GM10266 (cell line): ENCODE data around the gene AIPL1.

ENCODE experiments used
- DNase-seq: peaks from one replicate; pipeline ENCODE4 v3.0.0; 2012; ENCODE audit errors: extremely low spot score
- TF ChIP-seq, protein P1 (sequence below): IDR thresholded peaks from 2 replicates; pipeline ENCODE4 v1.5.1; 2012; ENCODE audit warnings: mild to moderate bottlenecking, low read depth; ENCODE audit not compliant: control insufficient read depth, insufficient read depth; ENCODE audit errors: missing control alignments

AIPL1 gene

GRCh38 chr17:6387442-6387841 is 47.5 kb downstream of the AIPL1 start:
- TF ChIP-seq, protein P1, sequence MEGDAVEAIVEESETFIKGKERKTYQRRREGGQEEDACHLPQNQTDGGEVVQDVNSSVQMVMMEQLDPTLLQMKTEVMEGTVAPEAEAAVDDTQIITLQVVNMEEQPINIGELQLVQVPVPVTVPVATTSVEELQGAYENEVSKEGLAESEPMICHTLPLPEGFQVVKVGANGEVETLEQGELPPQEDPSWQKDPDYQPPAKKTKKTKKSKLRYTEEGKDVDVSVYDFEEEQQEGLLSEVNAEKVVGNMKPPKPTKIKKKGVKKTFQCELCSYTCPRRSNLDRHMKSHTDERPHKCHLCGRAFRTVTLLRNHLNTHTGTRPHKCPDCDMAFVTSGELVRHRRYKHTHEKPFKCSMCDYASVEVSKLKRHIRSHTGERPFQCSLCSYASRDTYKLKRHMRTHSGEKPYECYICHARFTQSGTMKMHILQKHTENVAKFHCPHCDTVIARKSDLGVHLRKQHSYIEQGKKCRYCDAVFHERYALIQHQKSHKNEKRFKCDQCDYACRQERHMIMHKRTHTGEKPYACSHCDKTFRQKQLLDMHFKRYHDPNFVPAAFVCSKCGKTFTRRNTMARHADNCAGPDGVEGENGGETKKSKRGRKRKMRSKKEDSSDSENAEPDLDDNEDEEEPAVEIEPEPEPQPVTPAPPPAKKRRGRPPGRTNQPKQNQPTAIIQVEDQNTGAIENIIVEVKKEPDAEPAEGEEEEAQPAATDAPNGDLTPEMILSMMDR: no peak
- no peak for DNase-seq

- TF ChIP-seq, protein P1: no peak
- no peak for DNase-seq
Observed at GRCh38 chr17:6386041-6386630, 48.8 kb downstream of the AIPL1 start.

DNA sequence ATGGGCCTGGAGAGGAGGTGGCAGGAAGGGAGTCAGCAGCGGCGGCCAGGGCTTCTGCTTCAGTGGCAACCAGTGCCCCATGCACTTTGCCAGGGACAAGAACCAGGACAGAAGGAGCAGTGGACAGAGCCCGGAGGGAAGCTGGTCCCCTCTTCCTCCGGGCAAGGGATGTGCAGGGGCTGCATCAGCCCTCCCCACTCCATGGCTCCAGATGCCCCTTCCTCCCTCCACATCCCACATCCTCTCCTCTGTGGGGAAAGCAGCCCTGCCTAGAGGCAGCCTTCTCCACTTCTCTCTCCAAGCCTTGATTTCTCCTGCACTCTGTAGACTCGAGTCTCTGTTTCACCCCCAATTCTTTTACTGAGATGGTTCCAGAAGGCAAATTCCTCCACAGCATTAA is 50.4 kb downstream of the AIPL1 start:
- DNase-seq: no peak
- TF ChIP-seq, protein P1: no peak

DNA sequence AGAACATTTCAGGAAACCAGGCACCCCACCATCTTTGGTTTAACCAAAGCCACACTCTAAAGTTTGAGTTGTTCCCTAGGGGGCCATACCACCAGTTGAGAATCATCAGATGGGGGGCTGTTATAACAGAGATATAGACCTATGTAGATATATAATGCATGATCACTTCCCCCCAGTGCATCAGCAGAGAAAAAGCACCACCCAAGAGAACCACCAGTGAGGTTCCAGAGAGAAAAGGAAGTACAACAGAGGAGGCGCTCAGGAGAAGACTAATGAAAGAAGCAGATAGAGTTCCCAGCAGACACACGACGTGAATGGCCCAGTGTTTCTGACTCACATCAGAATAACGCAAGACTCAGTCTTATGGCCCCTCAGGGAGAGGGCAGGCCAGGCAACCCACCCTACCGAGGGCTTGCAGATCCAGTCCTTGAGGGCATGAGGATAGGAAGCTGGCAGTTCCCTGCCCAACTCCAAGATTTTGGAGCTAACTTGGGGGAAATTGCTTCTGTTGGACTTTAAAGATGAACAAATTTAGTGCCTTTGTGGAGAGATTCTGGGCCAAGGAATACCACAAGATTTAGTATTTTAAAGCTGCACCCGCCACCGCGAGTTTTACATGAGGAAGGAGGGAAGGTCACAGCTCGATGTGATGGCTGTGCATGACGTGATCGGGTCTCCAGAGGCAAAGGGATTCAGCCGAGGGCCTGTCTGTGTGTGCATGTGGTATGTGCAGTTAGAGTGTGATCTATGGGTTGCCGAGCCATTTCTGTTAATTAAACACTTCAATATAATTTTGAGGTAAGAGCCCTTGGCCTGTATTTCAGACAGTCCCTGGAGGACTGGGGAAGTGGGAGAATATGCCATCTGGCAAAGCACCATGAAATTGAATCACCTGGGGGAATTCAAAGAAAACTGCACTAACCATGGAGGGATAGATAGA is 53.1 kb downstream of the AIPL1 start:
- TF ChIP-seq, protein P1: no peak

GRCh38 chr17:6380915-6381438 is 53.9 kb downstream of the AIPL1 start:
- TF ChIP-seq, protein P1: no peak
- no peak for DNase-seq

More for the DNA sequence above, 53.1 kb downstream of the AIPL1 start:
- DNase-seq: no peak

DNA sequence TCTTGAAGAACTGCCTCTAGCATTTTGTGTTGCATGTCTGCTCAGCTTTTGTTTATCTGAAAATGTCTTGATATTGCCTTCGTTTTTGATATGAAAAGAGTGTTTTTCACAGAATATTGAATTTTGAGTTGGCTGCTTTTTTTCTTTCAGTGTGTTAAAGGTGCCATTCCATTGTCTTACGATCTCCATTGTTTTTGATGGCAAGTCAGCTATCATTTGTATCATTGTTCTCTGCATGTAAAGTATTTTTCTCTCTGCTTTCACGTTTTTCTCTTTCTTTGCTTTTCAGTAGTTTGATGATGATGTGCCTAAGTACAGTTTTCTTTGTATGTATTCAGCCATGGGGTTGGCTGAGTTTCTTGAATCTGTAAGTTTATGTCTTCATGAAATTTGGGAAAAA is 57.0 kb downstream of the AIPL1 start:
- TF ChIP-seq, protein P1: no peak
- no peak for DNase-seq
